Hematopoietic multipotent progenitor cell treated with erythropoietin and hydrocortisone succinate and interleukin-3 and kit ligand, for 17 days (in vitro differentiated cells): ENCODE results near the gene NUDT12.

Experiments used
- DNase-seq: peaks from one replicate; pipeline ENCODE4 v3.0.0-alpha.2; 2015; ENCODE audit warnings: low spot score

The NUDT12 gene

DNA sequence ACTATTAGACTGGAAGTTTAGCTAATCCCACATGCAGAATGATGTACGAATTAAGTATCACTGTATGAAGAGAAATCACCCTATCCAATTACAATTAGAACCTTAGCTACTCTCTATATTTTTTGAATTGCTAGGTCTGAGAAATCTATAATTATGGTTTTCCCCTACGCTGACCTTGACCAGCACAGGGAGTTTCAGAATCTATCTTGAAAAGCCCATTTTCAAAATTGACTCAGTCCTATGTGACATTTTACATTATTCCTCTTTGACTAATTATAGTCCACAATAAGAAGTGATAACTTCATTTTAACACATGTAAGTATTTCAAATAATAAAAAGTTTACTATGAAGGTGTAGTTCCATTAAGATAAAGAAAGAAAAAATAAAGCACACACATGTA lies 21.5 kb downstream of the NUDT12 start:
- DNase-seq, result no peak

DNA sequence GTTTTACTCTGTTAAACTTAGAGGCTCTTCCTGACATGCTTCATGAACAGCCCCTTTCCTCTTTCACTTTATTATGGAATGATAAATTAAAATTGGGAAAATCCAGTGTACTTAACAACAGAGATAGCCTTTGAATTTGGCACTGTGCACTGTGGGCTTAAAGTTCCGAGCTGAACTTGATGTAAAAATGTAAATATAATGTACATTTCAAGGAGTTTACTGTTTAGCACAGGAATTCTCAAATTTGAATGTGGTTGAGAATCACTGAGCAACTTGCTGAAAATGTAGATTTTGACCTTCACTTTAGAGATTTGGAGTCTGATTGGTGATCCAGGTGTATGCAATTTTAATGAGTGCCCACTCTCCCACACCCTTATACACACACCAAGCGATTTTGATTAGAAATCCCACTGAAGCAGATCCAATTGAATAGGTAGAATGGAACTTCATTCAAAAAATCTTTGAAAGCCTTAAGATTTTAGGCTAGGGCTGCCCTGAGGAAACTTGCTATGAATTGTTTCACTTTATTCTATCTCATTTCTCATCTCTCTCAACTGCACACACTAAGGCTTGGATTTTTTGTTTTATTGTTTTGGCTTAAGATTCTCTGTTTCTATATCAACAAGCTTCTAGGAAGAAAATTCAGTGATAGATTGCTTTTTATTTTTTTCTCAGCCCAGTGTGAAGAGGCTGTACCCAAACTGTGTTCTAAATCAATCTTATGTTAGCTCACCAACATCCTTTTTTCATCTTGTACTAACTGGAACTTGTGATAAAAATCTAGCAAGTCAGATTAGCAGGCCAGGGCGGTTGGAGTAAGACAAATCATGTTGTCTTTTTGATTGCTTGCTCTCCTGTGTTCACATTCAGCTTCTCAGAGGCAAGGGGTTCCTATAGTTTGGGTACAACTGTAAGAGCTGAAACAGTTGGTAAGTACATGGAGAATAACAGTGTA lies 22.9 kb downstream of the NUDT12 start:
- DNase-seq, result no peak

DNA sequence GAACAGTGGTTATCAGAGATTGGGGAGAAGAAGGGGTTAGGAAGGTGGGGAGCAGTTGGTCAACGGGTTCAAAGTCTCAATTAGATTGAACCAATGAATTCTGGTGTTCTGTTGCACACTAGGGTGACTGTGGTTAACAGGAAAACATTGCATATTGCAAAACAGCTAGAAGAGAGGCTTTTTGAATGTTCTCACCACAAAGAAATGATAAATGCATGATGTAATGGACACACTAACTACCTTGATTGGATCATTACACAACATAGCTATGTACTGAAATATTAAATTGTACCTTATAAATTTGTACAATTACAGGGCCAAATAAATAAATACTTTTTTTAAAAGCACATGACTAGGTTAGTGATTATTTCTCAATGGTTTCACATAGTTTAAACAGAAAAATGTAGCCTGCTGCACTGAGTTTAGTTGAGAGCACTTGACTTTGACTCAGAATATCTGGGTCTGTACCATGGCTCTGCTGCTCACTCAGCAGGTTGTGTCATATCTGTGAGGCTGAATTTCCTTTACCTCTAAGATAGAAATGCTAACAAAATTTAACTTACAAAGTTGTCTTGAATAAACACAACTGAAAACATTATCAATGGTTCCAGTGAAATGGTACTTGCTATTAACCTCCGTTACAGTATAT lies 30.4 kb downstream of the NUDT12 start:
- DNase-seq, result no peak

DNA sequence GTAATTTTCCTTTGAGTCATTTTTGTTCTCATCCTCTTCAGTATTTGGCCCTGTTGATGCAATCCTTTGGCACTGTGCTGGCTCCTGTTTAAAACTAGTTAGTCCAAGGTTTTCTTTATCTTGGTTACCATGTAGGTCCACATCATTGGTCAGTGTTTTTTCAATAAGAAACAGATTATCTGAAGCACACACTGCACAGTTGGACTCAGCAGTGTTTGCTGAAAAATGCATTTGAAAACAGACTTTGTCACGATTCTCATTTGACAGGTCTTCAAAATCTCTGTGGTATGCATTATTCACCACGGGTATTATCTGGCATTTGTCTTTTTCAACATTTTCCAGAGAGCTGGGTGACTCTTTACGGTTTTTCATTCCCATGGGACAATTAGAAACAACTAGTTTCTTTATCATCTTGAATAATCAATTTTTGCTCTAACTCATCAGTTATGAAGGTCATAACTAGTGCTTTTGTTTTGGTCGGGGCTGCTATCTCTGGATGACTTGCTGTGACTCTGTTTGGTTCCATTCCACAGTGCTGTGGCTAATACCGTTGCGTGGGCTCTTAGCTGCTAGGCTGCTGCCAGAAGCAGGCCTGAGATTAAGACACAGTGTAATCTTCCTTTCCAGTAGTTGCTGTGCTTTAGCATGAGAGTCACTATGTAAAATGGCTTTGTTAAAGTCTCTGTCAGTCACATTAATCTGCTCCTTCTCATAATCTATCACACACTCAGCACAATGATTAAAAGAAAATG lies 36.2 kb downstream of the NUDT12 start:
- no peak for DNase-seq

DNA sequence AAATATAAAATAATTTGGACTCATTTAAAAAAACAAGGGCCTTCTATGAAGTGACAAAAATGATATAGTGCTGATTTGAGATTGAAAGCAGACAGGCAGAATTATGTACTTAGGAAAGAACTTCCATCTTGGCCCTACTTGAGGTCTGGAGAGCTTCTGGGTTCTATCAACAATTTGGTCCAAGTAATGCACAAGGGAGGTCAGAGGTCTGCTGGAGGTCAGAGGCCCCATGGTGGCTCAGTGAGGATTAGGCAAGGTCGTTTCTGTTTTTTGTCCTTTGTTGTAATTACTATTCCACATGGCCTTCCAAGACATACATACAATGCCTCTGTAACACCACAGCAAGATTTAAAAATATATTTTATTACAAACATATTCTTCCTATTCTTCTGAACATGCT lies 37.2 kb downstream of the NUDT12 start:
- DNase-seq, result no peak

DNA sequence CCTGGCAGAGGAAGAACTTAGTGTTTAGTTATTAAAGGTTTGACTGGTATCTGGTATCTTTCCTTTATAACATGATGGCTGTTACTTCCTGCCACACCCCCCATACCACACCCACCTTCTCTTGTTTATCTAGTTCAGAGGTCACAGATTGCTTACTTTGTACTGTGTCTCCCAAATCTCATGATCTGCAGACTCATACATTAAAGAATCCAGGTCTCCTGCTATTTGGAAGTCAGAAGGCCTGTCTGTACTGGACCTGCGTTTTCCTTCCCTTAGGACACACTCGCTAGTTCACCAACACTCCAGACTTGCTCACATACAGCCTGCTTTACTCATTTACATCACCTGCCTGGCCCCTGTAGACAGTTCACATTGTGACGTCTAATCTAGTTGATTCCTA lies 39.3 kb downstream of the NUDT12 start:
- DNase-seq, result no peak

DNA sequence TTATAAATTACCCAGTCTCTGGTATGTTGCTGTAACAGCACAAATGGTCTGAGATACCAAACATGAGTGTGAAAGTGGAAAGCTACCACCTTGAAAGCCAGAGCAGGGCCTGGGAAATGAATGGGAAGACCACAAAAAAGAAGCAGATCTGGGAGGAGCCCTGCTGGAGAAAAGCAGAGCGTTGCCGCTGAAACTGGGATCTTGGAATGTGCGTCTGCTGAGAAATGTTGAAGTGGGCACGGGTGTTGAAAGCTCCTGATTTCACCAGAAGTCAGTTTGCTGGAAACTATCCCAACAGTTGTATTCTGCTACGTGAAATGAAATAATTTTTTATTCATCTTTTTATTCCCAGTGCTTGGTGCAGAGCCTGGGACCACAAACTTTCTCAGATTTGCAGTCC lies 40.0 kb downstream of the NUDT12 start:
- DNase-seq, result no peak

DNA sequence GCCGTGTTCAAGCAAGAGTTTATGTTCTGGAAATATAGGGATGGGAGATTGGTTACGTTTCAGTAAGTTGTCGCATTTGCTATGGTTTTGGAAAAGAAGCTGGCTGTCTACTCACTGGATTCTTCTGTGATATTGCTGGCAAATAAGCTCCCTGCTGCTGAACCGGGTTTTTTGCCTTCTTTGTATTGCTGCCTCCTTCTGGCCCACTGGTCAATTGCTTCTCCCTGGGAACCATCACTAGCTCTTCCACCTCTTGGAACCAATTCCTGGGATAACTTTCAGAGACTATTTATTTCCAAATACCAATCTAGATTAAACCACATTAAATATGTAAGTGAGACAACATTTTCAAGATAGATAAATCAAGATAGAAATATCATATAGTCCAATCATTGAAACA lies 43.0 kb downstream of the NUDT12 start:
- no peak for DNase-seq

DNA sequence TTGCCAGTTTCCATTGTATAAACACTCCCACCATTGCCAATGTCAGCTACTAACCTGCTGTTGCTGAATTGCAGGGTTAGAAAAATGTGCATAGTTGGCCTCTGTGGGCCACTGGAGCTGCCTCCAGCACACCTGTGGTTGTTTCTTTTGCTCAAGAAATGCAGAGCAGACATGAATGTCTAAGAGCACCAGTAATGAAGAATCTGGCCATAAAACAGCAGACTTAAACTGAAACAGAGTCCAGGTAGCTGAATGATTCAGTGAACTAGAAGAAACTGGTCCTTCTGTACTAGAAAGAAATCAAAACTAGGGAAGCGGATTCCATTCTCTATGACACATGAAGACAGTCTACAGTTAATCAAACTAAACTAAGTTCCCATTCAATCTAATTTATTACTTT lies 48.2 kb downstream of the NUDT12 start:
- no peak for DNase-seq

DNA sequence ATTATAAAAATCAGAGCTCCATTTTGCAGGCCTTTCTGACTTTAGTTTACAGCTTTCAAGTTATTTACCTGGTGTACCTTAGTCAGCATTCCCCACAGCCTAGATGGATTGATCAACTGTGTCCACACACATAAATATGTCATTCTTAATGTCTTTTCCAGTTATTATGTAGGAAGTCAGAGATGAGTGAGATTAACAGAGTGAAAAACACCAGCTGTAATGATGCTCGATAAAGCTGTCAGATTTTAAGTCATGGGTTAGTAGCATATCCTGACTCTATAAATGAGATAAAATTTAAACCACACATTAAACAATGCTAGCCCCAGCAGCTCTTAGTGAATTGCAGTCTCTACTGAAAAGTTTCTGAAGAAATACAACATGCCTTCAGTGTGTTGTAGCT lies 48.9 kb downstream of the NUDT12 start:
- DNase-seq, result no peak

DNA sequence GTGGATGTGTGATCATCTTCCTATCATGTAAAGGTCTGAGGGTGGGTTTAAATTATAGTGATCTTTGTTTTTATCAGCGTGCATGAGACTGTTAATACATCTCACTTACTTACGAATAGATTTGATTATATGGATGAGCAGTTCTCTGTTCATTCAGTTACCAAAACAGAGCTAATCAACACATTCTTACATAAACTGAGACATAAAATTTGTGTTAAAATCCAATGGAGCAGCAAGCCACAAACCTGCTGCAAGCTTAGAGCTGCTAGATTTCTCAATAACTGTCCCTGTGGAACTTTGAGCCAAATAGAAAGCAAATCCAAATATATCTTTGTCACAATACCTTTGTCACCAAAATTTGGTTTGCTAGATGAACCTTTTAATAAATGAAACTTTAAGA lies 50.1 kb downstream of the NUDT12 start:
- DNase-seq, result no peak

DNA sequence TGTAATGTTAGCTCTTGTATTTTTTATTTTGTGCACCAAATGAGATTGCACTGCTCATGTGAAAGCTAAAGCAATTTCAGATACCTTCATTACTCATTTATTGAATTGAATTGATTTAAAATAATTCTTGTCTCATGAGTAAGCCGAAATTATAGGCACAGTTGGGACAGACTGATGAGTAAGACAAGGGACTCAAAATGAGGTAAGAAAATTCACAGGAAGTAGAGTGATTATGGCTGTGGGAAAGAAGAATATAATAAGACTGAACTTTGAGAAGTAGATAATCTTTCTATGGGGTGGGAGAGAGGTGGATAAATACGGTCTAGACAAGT lies 51.1 kb downstream of the NUDT12 start:
- no peak for DNase-seq

DNA sequence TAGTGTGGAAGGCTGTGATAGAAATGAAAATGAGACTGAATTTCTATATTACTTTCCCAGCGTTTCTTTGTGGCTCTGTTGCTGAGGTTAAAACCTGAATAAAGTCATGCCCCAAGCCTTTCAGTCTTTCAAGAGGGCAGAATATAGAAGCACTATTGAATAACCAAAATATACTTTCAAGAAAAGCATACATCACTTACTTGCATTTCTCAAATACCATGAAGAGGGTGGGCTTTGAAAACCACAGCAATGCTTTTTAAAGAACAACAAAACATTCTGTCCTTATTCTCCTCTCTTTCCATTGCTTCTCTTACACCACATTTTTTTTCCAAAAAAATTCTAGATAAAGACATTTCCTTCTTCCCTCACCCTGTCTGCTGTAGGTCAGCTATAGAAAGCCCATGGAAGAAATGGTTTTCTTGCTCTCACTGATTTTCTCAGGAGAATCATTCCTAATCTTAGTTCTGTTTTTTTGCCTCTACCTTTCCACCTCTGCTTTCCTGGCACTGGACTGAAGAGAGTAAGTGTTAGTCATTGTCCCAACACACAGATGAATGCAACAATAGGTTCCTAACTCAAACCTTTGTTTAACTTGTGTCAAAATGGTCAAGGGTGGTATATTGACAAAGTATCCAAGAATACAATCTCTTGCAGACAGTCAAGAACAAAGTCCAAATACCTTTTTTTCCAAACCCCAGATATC lies 51.6 kb downstream of the NUDT12 start:
- DNase-seq, result no peak

DNA sequence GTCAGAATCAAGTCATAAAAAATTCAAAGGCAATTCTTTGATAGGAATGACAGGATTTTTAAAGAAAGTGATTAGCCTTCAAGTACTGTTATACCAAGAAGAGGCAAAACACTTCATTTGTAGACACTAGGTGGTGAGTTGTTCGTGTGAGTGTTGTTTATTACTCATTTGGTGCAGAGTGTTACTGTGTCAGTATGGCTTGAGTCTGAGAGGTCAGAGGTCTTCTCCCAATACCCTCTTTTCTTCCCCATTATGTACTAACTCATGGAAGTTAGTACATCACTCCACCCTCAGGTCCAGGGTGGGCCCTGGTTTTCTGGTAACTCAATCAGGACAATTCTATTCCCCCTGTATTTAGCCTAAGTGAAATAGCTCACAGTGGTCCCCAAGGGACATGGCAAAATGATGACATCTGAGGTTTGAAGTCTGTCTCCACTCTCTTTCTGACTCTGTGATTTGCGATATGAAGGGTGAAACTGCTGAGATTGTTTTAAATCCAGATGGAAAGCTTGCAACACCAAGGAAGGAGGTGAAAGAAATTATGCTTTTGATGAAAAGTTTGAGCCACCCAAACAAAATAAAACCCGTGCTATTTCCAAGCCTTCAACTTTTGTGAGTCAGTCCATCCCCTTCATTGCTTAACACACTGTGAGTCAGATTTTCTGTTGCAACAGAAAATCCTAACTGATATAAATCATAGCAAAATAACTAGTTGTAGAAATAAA lies 56.8 kb downstream of the NUDT12 start:
- no peak for DNase-seq

DNA sequence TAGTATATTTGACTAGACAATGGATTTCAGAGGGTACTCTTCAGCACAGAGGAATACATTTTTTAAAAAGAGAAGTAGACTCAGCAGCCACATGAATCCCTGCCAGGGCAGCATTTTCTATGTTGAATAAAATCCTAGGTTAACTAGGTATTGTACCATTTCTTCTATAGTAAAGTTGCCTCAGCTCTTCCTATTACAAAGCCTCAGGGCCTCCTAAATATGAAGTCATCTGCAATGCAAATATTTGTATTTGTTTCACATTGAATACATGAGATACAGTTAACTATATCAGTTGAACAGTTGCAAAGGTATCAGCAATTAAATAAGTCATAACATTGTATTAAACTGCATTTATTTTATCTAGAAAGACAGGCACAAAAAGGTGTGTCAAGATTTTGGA lies 59.5 kb downstream of the NUDT12 start:
- no peak for DNase-seq

DNA sequence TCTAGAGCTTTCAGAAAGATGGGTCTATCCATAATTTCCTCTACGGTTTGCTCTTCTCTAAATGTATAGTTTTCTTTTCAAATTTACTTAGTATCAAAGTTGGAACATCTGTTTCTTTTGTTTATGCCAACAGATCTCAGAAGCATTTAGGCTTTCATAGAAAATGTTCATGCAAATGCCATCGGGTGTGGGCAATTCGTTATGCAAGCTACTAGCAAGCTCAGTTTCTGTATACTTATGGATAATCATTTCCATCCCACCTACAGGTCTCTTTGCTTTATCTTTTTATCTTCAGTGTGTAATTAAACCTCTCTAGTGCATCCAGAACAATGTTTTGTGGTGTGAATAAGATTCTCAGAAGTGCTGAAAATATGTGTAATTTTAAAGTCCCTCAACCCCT lies 59.9 kb downstream of the NUDT12 start:
- DNase-seq, result no peak
